ENCODE results near the gene RNF113A.
"Not testable (repeated sequence)": the region's sequence is repeated elsewhere in the genome, so short reads cannot be mapped to it uniquely, and the experiment has no call there.

The RNF113A gene

GRCh38 chrX:119828446-119828845, 43.1 kb downstream of the RNF113A start:
- DNase-seq, result no peak

DNA sequence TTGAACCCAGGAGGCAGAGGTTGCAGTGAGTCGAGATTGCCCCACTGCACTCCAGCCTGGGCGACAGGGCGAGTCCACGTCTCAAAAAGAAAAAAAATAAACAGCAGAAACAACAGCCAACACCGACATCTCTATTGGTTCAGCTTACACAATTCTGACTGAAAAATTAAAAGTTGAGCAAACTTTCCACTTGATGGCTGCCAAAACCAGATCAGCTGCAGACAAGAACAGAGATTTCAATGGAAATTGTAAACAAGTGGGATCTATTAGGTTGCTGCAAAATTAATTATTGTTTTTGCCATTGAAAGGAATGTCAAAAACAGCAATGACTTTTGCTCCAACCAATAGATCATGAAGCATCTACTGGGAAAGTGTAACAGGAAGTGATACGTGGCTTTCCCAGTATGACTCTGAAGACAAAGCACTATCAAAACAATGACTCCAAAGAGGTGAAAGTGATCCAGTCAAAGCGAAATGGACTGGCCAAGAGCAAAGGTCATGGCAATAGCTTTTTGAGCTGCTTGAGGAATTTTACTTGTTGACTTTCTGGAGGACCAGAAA, 45.1 kb downstream of the RNF113A start:
- no peak for DNase-seq

- DNase-seq, result not testable (repeated sequence)
Measured at GRCh38 chrX:119824221-119824620, 47.3 kb downstream of the RNF113A start.

DNA sequence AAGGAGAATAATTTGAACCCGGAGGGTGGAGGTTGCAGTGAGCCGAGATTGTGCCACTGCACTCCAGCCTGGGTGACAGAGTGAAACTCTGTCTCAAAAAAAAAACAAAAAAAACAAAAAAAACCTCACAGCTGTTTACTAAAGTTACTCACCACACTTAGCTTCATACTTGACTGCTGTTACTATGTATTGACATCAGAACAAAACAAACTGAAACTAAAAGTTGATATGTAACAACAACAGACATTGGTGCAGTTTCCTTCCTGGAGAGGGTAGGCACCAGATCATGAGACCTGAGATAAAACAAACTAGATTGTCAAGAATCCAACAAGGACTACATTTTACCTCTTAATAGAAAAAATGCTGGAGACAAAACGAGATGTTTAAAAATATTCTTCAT, 49.8 kb downstream of the RNF113A start:
- DNase-seq, result not testable (repeated sequence)

Measured in NCI-H226 (cell line).